Measurements from ENCODE around the gene CAPZA3. TPM values are rescaled to one million over a fixed set of nuclear protein-coding genes. Genes with fewer than 3 reads are reported as not detected.

Gene CAPZA3, protein sequence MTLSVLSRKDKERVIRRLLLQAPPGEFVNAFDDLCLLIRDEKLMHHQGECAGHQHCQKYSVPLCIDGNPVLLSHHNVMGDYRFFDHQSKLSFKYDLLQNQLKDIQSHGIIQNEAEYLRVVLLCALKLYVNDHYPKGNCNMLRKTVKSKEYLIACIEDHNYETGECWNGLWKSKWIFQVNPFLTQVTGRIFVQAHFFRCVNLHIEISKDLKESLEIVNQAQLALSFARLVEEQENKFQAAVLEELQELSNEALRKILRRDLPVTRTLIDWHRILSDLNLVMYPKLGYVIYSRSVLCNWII
- not detected in 2 replicates for polyA plus RNA-seq

GRCh38 chr12:18737819-18738218, at the start of gene CAPZA3, which contains the start of gene PLCZ1:
CAPZA3 (plus strand) TSS chr12:18738119; CDS start chr12:18738269, 150 bp downstream.
PLCZ1 (minus strand) TSS chr12:18738012; CDS start chr12:18737371, 641 bp downstream.

Other genes with a start within 250 kb of the CAPZA3 start
- not detected in 2 replicates for gene PLCZ1, start 107 bp upstream of the CAPZA3 start, polyA plus RNA-seq

All from Purkinje cell (primary cell).